HUES6 (cell line): ENCODE results near the gene GABARAP.

Source experiments
- H3K27ac ChIP-seq: 2 replicates; pipeline ENCODE4 v1.7.0; 2013; ENCODE audit warnings: low read depth, mild to moderate bottlenecking, low read length, inconsistent platforms
- H3K27me3 ChIP-seq: 2 replicates; pipeline ENCODE4 v1.6.1; 2013; ENCODE audit warnings: low read length; ENCODE audit not compliant: control insufficient read depth, insufficient read depth
- H3K36me3 ChIP-seq: 2 replicates; pipeline ENCODE4 v1.6.1; 2013; ENCODE audit warnings: low read length; ENCODE audit not compliant: control insufficient read depth, insufficient read depth
- H3K4me1 ChIP-seq: 2 replicates; pipeline ENCODE4 v1.6.1; 2013; ENCODE audit warnings: low read length; ENCODE audit not compliant: control insufficient read depth, insufficient read depth
- H3K4me3 ChIP-seq: 2 replicates; pipeline ENCODE4 v1.5.1; 2013; ENCODE audit warnings: low read depth, low read length
- H3K9ac ChIP-seq: one replicate; pipeline ENCODE4 v1.6.1; 2013; ENCODE audit warnings: mild to moderate bottlenecking, low read length
- H3K9me3 ChIP-seq: 2 replicates; pipeline ENCODE4 v1.6.1; 2013; ENCODE audit warnings: low read depth, low read length; ENCODE audit not compliant: control insufficient read depth, insufficient read depth

The GABARAP gene

GRCh38 chr17:7281074-7281952 is 39.1 kb upstream of the GABARAP start, which contains the start of gene SLC2A4:
TSS of gene SLC2A4 (plus strand) at chr17:7281718. CDS start at chr17:7281935, 217 bp downstream.
- peaks cover 23% of the 10 kb centered on the region for H3K36me3 ChIP-seq
- no peak within 1 kb of the TSS for H3K27ac ChIP-seq
- peak within 1 kb of the TSS; percentile 77 for H3K4me3 ChIP-seq
- no peaks in the 10 kb centered on the region for H3K9me3 ChIP-seq
- H3K4me1 ChIP-seq, result peaks cover 11% of the 10 kb centered on the region
- H3K27me3 ChIP-seq, result peaks cover 9% of the 10 kb centered on the region
- peak within 1 kb of the TSS; percentile 73 for H3K9ac ChIP-seq

GRCh38 chr17:7280519-7281073 is 38.3 kb upstream of the GABARAP start:
- Histone ChIP-seq H3K4me3 (peak overlapping the region; percentile 77), H3K27ac (no peak overlapping the region), H3K9me3 (no peaks in the 10 kb centered on the region), H3K9ac (peak overlapping the region; percentile 56), H3K27me3 (peaks cover 9% of the 10 kb centered on the region), H3K36me3 (peaks cover 16% of the 10 kb centered on the region), H3K4me1 (peaks cover 11% of the 10 kb centered on the region)

DNA sequence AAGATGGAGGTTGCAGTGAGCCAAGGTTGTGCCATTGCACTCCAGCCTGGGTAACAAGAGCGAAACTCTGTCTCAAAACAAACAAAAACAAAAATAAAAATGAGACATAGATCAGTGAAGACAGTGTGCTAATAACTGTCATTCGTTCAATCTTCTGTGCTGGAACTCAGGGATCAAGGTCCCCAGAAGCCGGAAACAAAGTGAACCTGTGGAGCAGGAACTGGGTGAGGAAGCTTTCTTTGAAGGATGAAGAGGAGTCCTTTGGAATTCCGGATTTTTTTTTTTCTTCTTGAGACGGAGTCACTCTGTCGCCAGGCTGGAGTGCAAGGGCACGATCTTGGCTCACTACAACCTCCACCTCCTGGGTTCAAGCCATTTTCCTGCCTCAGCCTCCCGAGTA is 37.2 kb upstream of the GABARAP start:
- Histone ChIP-seq H3K4me3 (no peak overlapping the region), H3K9me3 (no peaks in the 10 kb centered on the region), H3K27ac (no peak overlapping the region), H3K4me1 (peaks cover 11% of the 10 kb centered on the region), H3K27me3 (peaks cover 9% of the 10 kb centered on the region), H3K36me3 (peaks cover 6% of the 10 kb centered on the region; the same call in 1 of the 2 replicates), H3K9ac (no peak overlapping the region)

DNA sequence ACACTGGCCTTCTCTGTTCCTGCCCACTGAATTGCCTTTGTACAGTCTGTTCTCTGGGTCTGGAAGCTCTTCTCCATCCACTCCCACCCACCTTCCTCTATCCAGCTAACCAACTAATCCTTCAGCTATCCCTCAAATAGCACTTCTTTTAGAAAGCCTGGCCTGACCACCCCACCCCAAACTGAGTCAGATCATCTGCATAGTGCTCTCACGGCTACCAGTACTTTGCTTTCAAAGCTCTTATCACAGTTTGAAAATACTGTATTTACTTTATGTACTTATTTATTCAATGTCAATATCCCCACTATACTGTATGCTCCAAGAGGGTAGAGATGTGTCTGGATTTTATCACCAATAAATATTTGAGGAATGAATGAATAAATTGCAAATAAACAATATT is 24.5 kb upstream of the GABARAP start:
- Histone ChIP-seq H3K9me3 (no peaks in the 10 kb centered on the region), H3K27me3 (peaks cover 18% of the 10 kb centered on the region; the same call in 1 of the 2 replicates), H3K27ac (no peak overlapping the region), H3K36me3 (no peaks in the 10 kb centered on the region), H3K4me3 (no peak overlapping the region), H3K9ac (no peak overlapping the region), H3K4me1 (peaks cover 7% of the 10 kb centered on the region; the same call in 1 of the 2 replicates)

DNA sequence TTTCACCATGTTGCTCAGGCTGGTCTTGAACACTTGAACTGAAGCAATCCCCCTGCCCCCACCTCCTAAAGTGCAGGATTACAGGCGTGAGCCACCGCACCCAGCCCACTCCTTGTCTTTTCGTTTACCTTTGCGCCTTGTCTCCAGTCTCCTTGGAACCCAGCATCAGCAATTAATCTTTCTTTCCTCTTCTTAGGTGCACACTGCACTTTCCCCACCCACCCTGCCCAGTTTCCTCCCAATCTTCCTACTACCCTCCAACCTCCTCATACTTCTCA is 21.5 kb upstream of the GABARAP start:
- peak overlapping the region; percentile 53 for H3K9ac ChIP-seq

DNA sequence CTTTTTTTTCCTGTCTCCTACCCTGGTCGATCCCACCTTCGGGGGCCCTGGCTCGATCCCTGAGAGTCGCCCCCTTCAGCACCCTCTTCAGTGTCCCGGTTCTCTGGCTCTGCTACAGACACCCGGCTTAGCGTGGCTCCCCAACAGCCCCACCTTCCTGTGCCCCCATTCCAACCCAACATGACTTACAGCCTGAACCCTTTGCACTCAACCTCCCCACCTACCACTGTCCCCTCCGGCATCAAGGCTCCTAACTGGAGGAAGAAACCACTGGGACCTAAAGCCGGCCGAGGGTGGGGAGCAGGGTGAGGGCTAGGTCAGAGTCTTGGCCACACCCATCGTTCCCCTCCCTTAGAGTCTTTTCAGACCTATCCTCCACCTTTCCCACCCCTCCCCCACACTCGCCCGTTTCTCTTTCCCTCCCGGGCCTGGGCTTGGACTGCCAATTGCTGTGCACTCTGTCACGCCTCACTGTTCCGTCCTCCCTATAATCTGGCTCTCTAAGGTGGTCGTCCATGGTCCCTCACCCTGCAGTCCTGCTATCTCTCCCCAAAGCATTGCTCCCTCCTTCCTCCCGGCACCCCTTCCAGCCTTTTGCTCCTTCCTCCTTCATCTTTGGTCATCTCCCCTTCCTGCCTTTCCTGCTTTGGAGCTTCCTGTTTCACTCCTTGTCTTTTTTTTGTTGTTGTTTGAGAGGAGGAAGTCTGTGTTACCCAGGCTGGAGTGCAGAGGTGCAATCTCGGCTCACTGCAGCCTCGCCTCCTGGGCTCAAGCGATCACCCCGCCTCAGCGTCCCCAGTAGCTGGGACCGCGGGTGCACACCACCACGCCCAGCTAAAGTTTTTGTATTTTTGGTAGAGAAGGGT is 20.9 kb upstream of the GABARAP start:
- Histone ChIP-seq H3K27ac (peak overlapping the region; percentile 45; the same call in 1 of the 2 replicates), H3K27me3 (peaks cover 29% of the 10 kb centered on the region; the same call in 1 of the 2 replicates), H3K4me1 (peaks cover 7% of the 10 kb centered on the region), H3K4me3 (peak overlapping the region; percentile 92), H3K36me3 (peaks cover 23% of the 10 kb centered on the region), H3K9me3 (no peaks in the 10 kb centered on the region), H3K9ac (peak overlapping the region; percentile 53)

More for the DNA sequence above, 21.5 kb upstream of the GABARAP start:
- H3K36me3 ChIP-seq, result peaks cover 17% of the 10 kb centered on the region
- peak overlapping the region; percentile 0; the same call in 1 of the 2 replicates for H3K27ac ChIP-seq
- H3K4me3 ChIP-seq, result peak overlapping the region; percentile 92
- H3K27me3 ChIP-seq, result peaks cover 29% of the 10 kb centered on the region; the same call in 1 of the 2 replicates
- no peaks in the 10 kb centered on the region for H3K9me3 ChIP-seq
- peaks cover 7% of the 10 kb centered on the region for H3K4me1 ChIP-seq

GRCh38 chr17:7262192-7262934 is 20.1 kb upstream of the GABARAP start, which contains the start of gene CLDN7:
TSS of gene CLDN7 (minus strand) at chr17:7262478. CDS start at chr17:7262043, 435 bp downstream.
- peak within 1 kb of the TSS; percentile 92 for H3K4me3 ChIP-seq
- H3K36me3 ChIP-seq, result peaks cover 28% of the 10 kb centered on the region
- peak within 1 kb of the TSS; percentile 91 for H3K9ac ChIP-seq
- H3K27me3 ChIP-seq, result peaks cover 29% of the 10 kb centered on the region; the same call in 1 of the 2 replicates
- H3K27ac ChIP-seq, result peak within 1 kb of the TSS; percentile 99
- peaks cover 7% of the 10 kb centered on the region for H3K4me1 ChIP-seq
- no peaks in the 10 kb centered on the region for H3K9me3 ChIP-seq

- peaks cover 29% of the 10 kb centered on the region; the same call in 1 of the 2 replicates for H3K27me3 ChIP-seq
- peaks cover 7% of the 10 kb centered on the region for H3K4me1 ChIP-seq
- peak overlapping the region; percentile 99 for H3K27ac ChIP-seq
- H3K9ac ChIP-seq, result peak overlapping the region; percentile 91
- no peaks in the 10 kb centered on the region for H3K9me3 ChIP-seq
- peaks cover 36% of the 10 kb centered on the region for H3K36me3 ChIP-seq
- H3K4me3 ChIP-seq, result peak overlapping the region; percentile 92
These were observed 19.3 kb upstream of the GABARAP start for GRCh38 chr17:7261379-7262191.

- H3K4me3 ChIP-seq, result peak overlapping the region; percentile 92
- peaks cover 29% of the 10 kb centered on the region; the same call in 1 of the 2 replicates for H3K27me3 ChIP-seq
- H3K36me3 ChIP-seq, result peaks cover 43% of the 10 kb centered on the region
- H3K27ac ChIP-seq, result peak overlapping the region; percentile 99
- peaks cover 4% of the 10 kb centered on the region; the same call in 1 of the 2 replicates for H3K4me1 ChIP-seq
- H3K9ac ChIP-seq, result peak overlapping the region; percentile 91
- H3K9me3 ChIP-seq, result no peaks in the 10 kb centered on the region
These were observed 18.6 kb upstream of the GABARAP start for GRCh38 chr17:7260651-7261378.
